SK-N-MC (cell line): ENCODE data around the gene OR52W1.

Experiments used
- EZH2 ChIP-seq: fragments of 200-600 bp; sonication (generic); IDR thresholded peaks from one replicate; pipeline ENCODE4 v1.6.1; 2017; ENCODE audit warnings: antibody characterized with exemption
- POLR2AphosphoS5 ChIP-seq: IDR thresholded peaks from 2 replicates; pipeline ENCODE4 v1.6.1; 2012; ENCODE audit warnings: mild to moderate bottlenecking, low read depth, low read length, borderline replicate concordance

DNA sequence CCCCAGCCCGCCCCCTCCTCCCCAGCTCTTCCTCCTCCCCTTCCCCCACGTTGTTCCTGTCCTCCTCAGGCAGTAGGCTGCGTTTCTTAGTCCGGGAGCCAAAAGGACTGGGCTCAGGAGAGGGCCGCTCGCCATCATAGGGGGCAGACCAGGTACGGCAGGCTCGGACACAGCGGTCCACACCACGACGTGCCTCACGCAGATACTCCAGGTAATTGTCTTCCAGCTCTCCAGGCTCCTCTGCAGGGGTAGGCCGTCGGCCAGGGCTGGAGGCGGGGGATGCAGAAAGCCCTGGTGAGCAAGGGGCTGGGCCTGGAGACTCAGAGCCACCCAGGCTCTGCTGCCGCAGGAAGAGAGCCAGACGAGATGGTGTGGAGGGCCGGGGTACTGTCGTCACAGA is 18.7 kb downstream of the OR52W1 start:
- no peak for TF ChIP-seq POLR2AphosphoS5
- no peak for TF ChIP-seq EZH2
